Upper lobe of left lung (tissue), 6 donors: ENCODE measurements around the gene CRIP1. TPM values are rescaled to one million over a fixed set of nuclear protein-coding genes. Genes with fewer than 3 reads are reported as not detected.

Experiments
- ATAC-seq, 2 donors: fragments of 200-7000 bp; cut with Tn5 transposase; one replicate each; pipeline ENCODE4 v1.9.1; 2022; ENCODE audit warnings: mild to moderate bottlenecking in 2 of 2, moderate library complexity in 2 of 2; ENCODE audit not compliant: low FRiP score in 2 of 2
- DNase-seq, 2 donors: peaks; one replicate each; pipeline ENCODE4 v3.0.0-alpha.2; 2019 to 2020
- H3K27ac ChIP-seq, 4 donors: fragments of 200-600 bp; sonication (generic); one replicate each; pipeline ENCODE4 v1.5.1; 2016 to 2019
- H3K27me3 ChIP-seq, 4 donors: fragments of 200-600 bp; sonication (generic); one replicate each; pipeline ENCODE4 v1.5.1; 2017 to 2019
- H3K36me3 ChIP-seq, 4 donors: fragments of 200-600 bp; sonication (generic); one replicate each; pipeline ENCODE4 v1.5.1; 2016 to 2019
- H3K4me1 ChIP-seq, 4 donors: fragments of 200-600 bp; sonication (generic); one replicate each; pipeline ENCODE4 v1.5.1; 2018 to 2019
- H3K4me3 ChIP-seq, 4 donors: fragments of 200-600 bp; sonication (generic); one replicate each; pipeline ENCODE4 v1.5.1; 2017 to 2019; ENCODE audit warnings: mild to moderate bottlenecking in 2 of 4, moderate library complexity in 1 of 4
- H3K9me3 ChIP-seq, 4 donors: fragments of 200-600 bp; sonication (generic); one replicate each; pipeline ENCODE4 v1.5.1; 2018 to 2019
- EP300 ChIP-seq, 4 donors: sonication (generic); formaldehyde crosslinking; IDR thresholded peaks; one replicate each; pipeline ENCODE4 v1.5.1; 2017; ENCODE audit warnings: antibody characterized with exemption in 4 of 4, control low read depth in 2 of 4
- POLR2A ChIP-seq, 4 donors: fragments of 450-650 bp; IDR thresholded peaks; one replicate each; pipeline ENCODE4 v1.5.1; 2016 to 2017; ENCODE audit warnings: antibody characterized with exemption in 4 of 4, mild to moderate bottlenecking in 2 of 4
- POLR2AphosphoS5 ChIP-seq, 2 donors: sonication (generic); formaldehyde crosslinking; IDR thresholded peaks; one replicate each; pipeline ENCODE4 v1.5.1; 2017; ENCODE audit warnings: antibody characterized with exemption in 2 of 2
- WGBS, 2 donors: methylation state at CpG; one replicate each; pipeline ENCODE4 v1.1.5; 2017 to 2018; 5-methylcytosine and 5-hydroxymethylcytosine counted together
- total RNA-seq, 6 donors: library from RNA; depleted of rRNA in 4 of 6; stranded (reverse); fragments of >200 nt in 4 of 6; gene quantifications; one replicate each; pipeline versions ENCODE4 v1.1.0 to v1.2.1, GENCODE V29; 2016 to 2021
- TF ChIP-seq, protein P1 (sequence below), 6 experiments: fragments of 450-650 bp in 4 of 6; fragments of 200-600 bp in 2 of 6; sonication (generic) in 2 of 6; IDR thresholded peaks; one replicate each; pipeline ENCODE4 v1.5.1; 2016 to 2019; ENCODE audit warnings: antibody characterized with exemption in 6 of 6
- donor health status: DM: no; HTN: no; CAD: no; lungs with moderate emphysema.
- donor health status: DM: no; HTN: yes; CAD: no; lungs with severe emphysema.

CRIP1 gene
- total RNA-seq, 6 donors from 2014 or later: 26.2 to 425 (median 200) TPM

DNA sequence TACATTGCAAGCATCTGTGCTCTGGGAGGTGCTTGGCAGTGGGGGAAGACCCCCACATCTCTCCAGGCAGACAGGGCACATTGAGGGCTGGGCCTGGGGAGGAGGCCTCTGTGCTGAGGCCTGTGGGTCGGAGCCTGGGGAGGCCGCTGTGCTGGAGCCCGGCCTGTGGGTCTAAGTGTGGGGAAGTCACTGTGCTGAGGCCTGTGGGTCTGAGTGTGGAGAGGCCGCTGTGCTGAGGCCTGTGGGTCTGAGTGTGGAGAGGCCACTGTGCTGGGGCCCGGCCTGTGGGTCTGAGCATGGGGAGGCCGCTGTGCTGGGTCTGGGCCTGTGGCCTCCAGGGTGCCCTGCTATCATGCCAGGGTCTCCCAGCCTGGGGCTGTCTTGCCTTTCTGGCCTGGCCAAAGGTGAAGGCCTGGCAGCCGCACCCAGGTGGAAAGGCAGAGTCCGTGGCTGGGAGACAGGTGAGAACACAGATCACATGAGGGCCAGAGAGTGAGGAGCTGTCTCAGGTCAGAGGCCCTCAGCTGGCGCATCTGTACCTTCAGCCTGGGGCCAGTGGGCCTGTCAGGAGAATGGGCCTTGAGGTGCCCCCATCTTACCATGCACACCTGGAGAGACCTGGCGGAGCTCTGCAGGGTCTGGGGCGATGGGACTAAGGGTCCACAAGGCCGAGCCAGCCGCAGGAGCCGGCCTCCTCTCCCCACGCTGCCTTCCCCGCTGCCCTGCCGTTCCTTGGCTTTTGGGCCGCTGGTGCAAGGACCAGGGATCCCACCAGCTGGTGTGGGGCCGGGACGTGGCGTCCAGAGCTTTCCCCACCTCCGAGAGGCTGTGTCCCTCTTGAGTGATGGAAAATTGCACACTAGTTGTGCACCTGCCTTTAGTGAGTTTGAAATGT lies 30.7 kb upstream of the CRIP1 start:
- H3K9me3 ChIP-seq: no peaks in the 10 kb centered on the region
- peak in 1 of 2 donors; percentile 76 for DNase-seq
- no peaks in the 10 kb centered on the region for H3K27me3 ChIP-seq
- H3K4me3 ChIP-seq: no peak overlapping the region
- H3K4me1 ChIP-seq: no peaks in the 10 kb centered on the region
- 92 to 98% methylated on average over 7 to 21 of the region's 22 CpGs for WGBS, 2 donors
- peak in 1 of 2 donors; percentile 38 for ATAC-seq
- TF ChIP-seq EP300 (IDR thresholded peaks at IDR 0.05): no peak
- TF ChIP-seq POLR2AphosphoS5 (IDR thresholded peaks at IDR 0.05): no peak
- TF ChIP-seq, protein P1, sequence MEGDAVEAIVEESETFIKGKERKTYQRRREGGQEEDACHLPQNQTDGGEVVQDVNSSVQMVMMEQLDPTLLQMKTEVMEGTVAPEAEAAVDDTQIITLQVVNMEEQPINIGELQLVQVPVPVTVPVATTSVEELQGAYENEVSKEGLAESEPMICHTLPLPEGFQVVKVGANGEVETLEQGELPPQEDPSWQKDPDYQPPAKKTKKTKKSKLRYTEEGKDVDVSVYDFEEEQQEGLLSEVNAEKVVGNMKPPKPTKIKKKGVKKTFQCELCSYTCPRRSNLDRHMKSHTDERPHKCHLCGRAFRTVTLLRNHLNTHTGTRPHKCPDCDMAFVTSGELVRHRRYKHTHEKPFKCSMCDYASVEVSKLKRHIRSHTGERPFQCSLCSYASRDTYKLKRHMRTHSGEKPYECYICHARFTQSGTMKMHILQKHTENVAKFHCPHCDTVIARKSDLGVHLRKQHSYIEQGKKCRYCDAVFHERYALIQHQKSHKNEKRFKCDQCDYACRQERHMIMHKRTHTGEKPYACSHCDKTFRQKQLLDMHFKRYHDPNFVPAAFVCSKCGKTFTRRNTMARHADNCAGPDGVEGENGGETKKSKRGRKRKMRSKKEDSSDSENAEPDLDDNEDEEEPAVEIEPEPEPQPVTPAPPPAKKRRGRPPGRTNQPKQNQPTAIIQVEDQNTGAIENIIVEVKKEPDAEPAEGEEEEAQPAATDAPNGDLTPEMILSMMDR (IDR thresholded peaks at IDR 0.05): no peak
- no peak for TF ChIP-seq POLR2A (IDR thresholded peaks at IDR 0.05)
- H3K36me3 ChIP-seq: peaks cover 0 to 84% (median 49%) of the 10 kb centered on the region in 4 donors
- no peak overlapping the region for H3K27ac ChIP-seq

GRCh38 chr14:105456736-105457617 lies 29.7 kb upstream of the CRIP1 start:
- H3K9me3 ChIP-seq: no peaks in the 10 kb centered on the region
- H3K27ac ChIP-seq: no peak overlapping the region
- peaks cover 0 to 87% (median 50%) of the 10 kb centered on the region in 4 donors for H3K36me3 ChIP-seq
- TF ChIP-seq, protein P1 (IDR thresholded peaks at IDR 0.05): no peak
- TF ChIP-seq POLR2A (IDR thresholded peaks at IDR 0.05) (no peak), EP300 (IDR thresholded peaks at IDR 0.05) (no peak)
- H3K4me3 ChIP-seq: no peak overlapping the region
- no peaks in the 10 kb centered on the region for H3K4me1 ChIP-seq
- no peaks in the 10 kb centered on the region for H3K27me3 ChIP-seq
- DNase-seq (peak in 1 of 2 donors; percentile 63), ATAC-seq (no peak)
- 82 to 87% methylated on average over 8 to 17 of the region's 22 CpGs for WGBS, 2 donors

- DNase-seq: peak in 1 of 2 donors; percentile 82
Observed at GRCh38 chr14:105458010-105458409, 28.7 kb upstream of the CRIP1 start.

GRCh38 chr14:105458571-105458970 lies 28.1 kb upstream of the CRIP1 start:
- no peak for ATAC-seq
- 85 to 95% methylated on average over 4 to 10 of the region's 14 CpGs for WGBS, 2 donors

More at GRCh38 chr14:105458010-105458409, 28.7 kb upstream of the CRIP1 start:
- TF ChIP-seq, protein P1 (IDR thresholded peaks at IDR 0.05): no peak
- TF ChIP-seq EP300 (IDR thresholded peaks at IDR 0.05): no peak
- no peak for TF ChIP-seq POLR2A (IDR thresholded peaks at IDR 0.05)
- TF ChIP-seq POLR2AphosphoS5 (IDR thresholded peaks at IDR 0.05): no peak
- Histone ChIP-seq H3K9me3 (no peaks in the 10 kb centered on the region), H3K36me3 (peaks cover 0 to 88% (median 55%) of the 10 kb centered on the region in 4 donors), H3K27ac (no peak overlapping the region), H3K27me3 (no peaks in the 10 kb centered on the region), H3K4me3 (no peak overlapping the region), H3K4me1 (no peaks in the 10 kb centered on the region)
- WGBS, 2 donors: 92 to 93% methylated on average over 17 to 18 of the region's 18 CpGs
- ATAC-seq: no peak

More at GRCh38 chr14:105458571-105458970, 28.1 kb upstream of the CRIP1 start:
- no peaks in the 10 kb centered on the region for H3K9me3 ChIP-seq
- no peaks in the 10 kb centered on the region for H3K27me3 ChIP-seq
- H3K36me3 ChIP-seq: peaks cover 1 to 88% (median 58%) of the 10 kb centered on the region in 4 donors
- no peak overlapping the region for H3K4me3 ChIP-seq
- no peaks in the 10 kb centered on the region for H3K4me1 ChIP-seq
- H3K27ac ChIP-seq: no peak overlapping the region
- no peak for TF ChIP-seq EP300 (IDR thresholded peaks at IDR 0.05)
- TF ChIP-seq, protein P1 (IDR thresholded peaks at IDR 0.05): no peak
- TF ChIP-seq POLR2A (IDR thresholded peaks at IDR 0.05): no peak
- TF ChIP-seq POLR2AphosphoS5 (IDR thresholded peaks at IDR 0.05): no peak
- peak in 1 of 2 donors; percentile 56 for DNase-seq
